ENCODE measurements around the gene SEC16A.

DNA sequence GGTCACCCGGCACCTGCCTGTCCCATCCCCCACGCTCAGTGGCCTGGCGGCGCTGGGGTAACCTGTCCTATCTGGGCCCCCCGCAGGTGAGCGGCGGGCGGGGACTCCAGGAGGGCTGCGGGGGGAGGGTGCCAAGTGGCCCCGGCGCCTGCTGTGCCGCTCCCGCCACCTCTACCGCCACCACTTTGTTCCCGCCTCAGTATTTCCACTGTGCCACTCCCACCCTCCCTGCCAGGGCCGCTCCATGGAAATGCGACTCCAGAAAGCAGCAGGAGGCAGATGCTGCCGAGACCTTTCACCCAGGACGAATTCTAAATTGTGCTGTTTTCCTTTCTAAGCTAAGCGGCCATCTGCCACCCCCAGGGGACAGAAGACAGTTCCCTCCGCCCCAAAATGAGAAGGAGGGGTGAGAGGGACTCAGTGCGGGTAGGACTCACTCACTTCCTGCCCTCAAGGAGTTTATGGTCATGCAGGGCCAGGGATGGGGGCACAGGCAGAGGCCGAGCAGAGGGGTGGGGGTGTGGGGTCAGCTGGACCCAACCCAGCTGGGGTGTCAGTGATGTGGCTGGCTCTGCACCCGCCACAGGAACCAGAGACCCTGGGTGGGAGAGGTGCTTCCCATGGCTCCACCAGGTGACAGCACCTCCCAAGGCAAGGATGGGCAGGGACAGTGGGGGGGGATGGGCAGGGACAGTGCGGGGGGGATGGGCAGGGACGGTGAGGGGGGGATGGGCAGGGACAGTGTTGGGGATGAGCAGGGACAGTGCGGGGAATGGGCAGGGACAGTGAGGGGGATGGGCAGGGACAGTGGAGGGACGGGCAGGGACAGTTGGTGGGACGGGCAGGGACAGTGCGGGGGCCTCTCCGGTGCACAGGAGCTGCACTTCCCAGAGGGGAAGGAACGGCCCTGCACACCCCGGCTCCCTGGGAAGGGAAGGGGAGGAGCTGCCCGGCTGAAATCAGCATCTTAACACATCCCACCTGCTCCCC, 45.2 kb upstream of the SEC16A start:
- TF ChIP-seq CTCF (IDR thresholded peaks at IDR 0.05; ENCODE audit: insufficient read depth, low read length) (no peak), REST (IDR thresholded peaks at IDR 0.05; ENCODE audit: insufficient replicate concordance, low read depth) (no peak), POLR2AphosphoS5 (IDR thresholded peaks at IDR 0.05; ENCODE audit: low read depth) (no peak), GABPA (IDR thresholded peaks at IDR 0.05; ENCODE audit: low read depth) (no peak), SPI1 (IDR thresholded peaks at IDR 0.05; ENCODE audit: borderline replicate concordance, low read depth) (no peak)
